GM21367 (cell line): ENCODE results near the gene TSPEAR.
"Not testable (repeated sequence)": the region's sequence is repeated elsewhere in the genome, so short reads cannot be mapped to it uniquely, and the experiment has no call there.

ENCODE experiments used
- ATAC-seq: cut with Tn5 transposase; IDR thresholded peaks from one replicate; pipeline ENCODE4 v1.9.1; 2021; ENCODE audit not compliant: unreplicated experiment

Gene TSPEAR

DNA sequence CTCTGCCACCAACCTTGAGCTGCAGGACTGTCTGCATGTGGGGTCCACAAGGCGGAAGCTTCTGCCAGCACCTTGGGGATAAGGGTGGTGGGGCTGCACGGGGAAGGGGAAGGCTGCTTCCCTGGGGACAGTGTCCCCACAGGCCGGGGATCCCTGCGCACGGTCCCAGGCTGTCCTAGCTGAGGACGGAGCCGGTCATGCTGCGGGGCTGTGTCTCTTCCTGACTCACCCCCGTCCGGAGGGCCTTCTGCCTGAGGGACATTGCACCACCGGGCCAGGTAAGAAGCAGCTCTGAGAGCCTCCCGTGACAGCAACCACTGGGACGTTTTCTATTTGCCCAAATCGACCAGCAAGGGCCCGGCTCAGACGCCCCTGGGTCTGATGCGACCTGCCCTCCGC lies 201.3 kb downstream of the TSPEAR start:
- ATAC-seq: no peak

DNA sequence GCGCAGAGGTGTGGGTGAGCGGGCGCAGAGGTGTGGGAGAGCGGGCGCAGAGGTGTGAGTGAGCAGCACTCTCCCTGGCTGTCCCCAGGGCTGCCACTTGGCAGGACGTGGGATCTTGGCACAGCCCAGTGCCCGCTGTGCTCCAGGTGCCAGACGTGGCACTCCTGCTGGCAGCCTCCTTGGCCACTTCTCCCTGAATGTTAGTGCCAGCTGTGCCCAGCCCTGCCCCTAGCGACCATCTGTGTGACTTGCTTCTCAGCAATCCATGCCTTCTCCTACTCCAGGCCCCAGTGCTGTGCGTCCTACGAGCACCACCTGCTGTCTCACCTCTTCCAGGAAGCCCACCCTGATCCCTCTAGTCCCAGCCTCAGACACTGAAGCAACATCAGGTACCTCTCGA lies 201.8 kb downstream of the TSPEAR start:
- no peak for ATAC-seq

DNA sequence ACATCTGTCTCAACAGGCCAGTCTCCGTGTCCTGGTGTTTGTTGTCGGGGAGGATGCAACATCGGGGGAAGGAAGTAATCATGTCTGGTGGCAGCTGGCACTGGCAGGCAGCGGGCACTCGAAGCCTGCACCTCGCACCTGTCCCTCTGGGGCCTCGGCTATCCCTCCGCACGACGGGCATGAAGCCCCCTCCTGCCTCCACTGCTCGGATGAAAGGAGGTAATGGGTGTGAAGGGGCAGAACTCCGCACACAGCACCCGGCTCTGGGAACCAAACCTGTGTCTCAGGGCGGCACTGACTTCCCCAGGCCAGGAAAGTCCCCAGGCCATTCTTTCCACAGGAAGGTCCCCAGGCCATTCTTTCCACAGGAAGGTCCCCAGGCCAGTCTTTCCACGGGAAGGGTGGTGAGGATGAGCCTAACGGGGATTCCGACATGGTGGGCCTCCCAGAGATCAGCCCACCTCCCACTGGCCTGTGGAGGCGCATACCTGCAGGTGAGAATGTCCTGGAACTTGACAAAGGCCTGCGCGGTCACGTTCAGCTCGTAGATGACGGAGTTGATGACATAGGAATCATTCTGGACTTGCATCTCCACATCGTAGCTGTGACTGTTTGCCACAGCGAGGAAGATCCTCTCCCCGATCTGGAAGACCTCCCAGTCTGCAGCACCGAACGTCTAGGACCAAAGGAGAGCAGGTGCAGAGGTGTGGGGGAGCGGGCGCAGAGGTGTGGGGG lies 202.5 kb downstream of the TSPEAR start:
- ATAC-seq: no peak

DNA sequence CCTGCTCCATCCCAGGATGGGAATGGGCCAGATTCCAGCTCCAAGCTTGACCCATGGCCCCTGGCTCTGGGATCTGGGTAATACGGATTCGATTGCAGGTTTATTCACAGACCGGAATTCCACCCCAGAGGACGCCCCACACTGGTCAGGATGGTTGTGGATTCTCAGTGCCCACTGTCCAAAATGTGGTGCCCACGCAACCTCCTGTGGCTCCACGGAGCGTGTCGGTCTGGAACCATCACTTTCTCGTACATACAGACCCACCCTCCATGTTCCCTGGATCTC lies 203.0 kb downstream of the TSPEAR start:
- ATAC-seq: no peak

DNA sequence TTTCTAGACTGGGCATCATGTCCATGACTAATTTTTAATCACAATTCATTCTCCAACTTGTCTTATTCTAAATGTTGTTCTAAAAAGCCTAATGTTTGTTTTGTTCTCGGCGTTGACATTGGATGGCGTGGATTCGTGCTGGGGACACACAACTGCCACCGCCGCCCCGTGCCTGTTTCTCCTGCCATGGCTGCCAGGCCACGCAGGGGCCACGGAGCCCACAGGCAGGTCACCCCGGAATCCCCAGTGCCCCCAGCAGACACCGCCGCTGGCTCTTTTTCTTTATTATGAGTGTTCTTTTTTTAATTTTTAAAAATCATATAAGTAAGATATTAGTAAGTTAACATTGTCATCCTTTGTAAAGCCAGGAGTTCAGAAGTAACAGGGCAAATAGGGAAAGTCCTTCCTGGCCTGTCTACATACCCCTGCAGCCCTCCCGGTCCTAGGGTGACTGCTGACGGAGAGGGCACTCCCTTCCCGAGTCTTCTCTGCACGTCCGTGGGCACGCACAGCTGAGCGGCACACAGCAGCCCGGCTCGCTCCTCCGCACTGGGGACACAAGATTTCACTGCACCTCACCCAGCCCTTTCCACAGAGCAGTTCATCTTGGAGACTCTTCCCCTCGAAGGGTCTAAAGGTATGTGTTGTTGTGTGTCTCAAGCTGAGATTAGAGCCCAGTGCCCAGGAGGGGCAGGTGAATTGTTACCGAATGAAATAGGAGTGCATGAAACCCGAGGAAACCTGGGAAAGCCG lies 203.5 kb downstream of the TSPEAR start:
- ATAC-seq: no peak

DNA sequence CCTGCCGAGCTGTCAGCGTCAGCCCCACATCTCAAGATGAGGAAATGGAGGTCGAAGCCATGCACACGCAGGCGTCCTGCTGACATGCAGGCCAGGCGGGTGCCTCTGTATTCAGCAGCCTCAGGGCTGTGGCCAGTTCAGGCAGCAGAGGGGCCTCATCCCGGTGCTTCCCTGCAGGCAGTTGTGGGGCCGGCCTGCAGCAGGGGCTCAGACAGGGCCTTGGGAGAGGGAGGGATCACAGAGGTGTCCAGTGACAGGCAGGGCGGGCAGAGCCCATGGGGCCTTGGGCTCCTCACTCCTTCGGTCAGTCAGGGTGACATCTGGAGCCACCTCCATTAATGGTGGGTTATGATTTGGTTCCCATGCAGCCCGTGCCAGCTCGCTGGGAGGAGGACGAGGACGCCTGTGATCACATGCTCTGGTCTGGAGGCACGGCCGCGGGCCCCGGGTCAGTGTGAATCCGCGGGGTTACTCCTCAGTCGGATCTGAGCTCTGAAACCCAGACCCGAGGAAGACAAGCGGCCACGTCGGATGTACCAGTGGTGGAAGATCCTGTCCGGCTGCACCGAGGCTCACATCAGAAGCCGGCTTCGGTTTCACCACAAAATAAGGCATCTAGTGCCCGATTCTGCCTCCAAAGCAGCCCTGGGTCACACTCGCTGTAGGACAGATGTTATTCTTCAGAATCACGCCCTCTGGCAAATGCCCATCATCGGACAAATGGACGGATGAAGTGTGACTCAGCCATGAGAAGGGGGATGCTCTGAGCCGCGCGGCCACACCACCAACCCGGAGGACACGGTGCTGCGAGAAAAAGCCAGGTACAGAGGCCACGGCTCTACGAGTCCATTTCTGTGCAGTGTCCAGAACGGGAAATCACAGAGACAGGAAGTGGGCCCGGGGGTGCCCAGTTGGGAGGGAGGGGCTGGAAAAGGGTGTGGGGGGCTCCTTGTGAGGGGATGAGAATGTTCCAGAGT lies 204.8 kb downstream of the TSPEAR start:
- no peak for ATAC-seq

DNA sequence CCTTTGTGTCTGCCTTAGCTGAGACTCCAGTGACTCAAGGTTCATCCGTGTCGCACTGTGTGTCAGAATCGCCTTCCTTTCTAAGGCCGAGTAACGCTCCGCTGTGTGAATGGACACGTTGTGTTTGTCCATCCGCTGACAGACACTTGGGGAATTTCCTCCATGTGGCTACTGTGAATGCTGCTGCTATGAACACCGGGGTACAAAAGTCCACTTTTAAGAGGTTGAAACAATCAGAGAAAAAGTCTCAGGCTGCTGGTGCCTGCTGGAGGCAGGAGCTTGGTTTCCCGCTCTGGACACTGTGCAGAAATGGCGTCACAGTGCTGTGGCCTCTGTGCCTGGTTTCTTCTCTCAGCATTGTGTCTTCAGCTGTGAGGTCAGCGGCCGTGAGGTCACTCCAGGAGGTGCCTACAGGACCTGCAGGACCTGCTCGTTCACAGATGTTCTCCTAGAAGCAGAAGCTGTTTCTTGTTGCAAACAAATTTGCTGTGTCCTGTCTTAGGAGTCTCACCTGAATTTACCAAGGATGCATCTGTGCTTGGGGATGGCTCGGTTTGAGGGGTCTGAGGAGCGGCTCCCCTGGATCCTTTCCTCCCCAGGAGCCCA lies 205.6 kb downstream of the TSPEAR start:
- no peak for ATAC-seq

DNA sequence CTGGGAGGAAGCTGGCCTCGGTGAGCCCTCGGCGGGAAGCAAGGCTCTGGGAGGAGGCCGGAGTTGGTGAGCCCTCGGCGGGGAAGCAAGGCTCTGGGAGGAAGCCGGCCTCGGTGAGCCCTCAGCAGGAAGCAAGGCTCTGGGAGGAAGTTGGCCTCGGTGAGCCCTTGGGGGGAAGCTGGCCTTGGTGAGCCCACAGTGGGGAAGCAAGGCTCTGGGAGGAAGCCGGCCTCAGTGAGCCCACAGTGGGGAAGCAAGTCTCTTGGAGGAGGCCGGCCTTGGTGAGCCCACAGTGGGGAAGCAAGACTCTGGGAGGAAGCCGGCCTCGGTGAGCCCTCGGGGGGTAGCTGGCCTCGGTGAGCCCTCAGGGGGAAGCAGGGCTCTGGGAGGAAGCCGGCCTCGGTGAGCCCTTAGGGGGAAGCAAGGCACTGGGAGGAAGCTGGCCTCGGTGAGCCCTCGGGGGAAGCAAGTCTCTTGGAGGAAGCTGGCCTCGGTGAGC lies 207.4 kb downstream of the TSPEAR start:
- no peak for ATAC-seq

DNA sequence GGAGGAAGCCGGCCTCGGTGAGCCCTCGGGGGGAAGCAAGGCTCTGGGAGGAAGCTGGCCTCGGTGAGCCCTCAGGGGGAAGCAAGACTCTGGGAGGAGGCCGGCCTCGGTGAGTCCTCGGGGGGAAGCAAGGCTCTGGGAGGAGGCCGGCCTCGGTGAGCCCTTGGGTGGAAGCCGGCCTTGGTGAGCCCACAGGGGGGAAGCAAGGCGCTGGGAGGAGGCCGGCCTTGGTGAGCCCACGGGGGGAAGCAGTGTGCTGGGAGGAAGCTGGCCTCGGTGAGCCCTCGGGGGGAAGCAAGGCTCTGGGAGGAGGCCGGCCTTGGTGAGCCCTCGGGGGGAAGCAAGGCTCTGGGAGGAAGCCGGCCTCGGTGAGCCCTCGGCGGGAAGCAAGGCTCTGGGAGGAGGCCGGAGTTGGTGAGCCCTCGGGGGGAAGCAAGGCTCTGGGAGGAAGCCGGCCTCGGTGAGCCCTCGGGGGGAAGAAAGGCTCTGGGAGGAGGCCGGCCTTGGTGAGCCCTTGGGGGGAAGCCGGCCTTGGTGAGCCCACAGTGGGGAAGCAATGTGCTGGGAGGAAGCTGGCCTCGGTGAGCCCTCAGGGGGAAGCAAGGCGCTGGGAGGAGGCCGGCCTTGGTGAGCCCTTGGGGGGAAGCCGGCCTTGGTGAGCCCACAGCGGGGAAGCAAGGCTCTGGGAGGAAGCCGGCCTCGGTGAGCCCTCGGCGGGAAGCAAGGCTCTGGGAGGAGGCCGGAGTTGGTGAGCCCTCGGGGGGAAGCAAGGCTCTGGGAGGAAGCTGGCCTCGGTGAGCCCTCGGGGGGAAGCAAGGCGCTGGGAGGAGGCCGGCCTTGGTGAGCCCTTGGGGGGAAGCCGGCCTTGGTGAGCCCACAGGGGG lies 208.1 kb downstream of the TSPEAR start:
- not testable (repeated sequence) for ATAC-seq

DNA sequence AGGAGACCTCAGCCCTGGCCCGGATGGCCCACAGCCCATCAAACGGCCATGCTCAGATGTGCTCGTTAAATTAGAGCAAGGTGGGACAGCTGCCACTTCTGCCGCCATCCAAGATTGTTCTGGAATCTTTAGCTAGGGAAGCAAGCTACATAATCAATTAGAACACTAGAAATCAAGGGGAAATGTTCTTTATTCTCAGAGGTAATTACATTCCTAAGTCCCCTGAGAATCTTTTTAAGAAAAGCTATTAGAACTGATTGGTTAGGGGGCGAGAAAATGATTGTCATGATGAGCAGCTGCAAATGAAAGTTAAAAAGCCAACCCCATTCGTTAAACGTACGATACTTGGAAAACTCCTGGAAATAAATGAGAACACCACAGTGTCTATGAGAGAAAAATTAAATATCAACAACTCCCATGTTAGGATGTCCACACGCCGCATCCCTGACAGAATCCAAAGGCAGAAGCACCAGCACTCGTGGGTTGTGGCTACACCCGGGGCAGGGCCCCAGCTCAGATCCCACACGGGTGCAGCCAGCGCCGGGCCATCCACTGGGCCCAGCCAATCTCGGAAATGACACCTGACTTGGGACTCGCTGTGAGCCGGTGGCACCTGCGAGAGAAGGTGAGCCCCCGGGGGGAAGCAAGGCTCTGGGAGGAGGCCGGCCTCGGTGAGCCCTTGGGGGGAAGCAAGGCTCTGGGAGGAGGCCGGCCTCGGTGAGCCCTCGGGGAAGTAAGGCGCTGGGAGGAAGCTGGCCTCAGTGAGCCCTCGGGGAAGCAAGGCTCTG lies 209.0 kb downstream of the TSPEAR start:
- ATAC-seq: no peak

DNA sequence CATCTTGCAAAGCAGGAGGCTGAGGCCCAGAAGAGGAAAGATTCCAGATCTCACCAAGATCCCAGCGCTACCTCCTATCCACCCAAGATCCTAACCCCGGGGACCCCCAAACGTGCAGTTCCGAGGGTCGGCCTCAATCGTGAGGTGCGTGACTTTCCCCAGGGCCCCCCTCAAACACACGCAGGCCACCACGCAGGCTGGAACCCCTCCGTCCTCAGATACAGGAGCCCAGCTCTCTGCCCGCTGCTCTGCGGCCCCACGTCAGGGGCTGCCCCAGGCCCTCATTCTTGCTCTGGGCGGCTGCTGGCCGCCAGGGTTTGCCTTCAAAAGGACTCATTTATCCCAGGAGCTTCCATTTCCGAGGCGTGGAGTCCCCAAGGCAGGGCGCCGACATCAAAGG lies 211.3 kb downstream of the TSPEAR start:
- ATAC-seq: no peak

DNA sequence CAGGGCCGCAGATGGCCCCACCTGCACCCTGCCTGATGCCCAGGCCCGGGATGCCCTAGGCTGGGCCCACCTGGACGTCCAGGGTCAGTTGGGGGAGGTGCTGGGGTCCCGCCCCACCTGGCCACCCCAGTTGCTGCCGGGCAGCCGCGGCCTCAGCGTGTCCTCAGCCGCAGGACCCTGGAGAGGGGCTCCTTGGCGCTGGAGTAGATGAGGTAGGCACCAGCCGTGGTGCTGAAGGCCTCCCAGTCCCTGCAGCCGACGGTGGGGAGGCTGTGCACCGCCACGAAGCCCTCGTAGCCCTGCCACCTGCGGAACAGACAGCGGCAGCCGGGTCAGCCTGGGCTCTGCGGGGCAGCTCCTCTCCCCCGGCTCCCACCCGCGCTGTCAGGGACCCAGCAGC lies 211.7 kb downstream of the TSPEAR start:
- ATAC-seq: no peak

DNA sequence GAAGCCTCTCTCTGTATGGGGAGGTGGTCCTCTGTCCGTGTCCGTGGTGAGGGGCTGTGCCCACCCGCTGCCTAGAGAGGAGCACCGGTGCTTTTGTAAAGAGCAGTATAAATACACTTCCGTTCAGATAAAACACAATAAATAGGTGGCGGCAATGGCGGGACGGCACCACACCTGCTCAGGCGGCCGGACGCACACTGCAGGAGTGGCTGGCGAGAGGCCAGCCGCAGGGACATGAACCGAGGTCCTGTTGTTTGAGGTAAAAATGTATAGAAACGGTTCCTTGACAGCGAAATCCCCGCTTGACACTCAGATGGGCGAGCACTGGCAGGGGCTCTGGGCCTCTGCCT lies 212.2 kb downstream of the TSPEAR start:
- no peak for ATAC-seq

DNA sequence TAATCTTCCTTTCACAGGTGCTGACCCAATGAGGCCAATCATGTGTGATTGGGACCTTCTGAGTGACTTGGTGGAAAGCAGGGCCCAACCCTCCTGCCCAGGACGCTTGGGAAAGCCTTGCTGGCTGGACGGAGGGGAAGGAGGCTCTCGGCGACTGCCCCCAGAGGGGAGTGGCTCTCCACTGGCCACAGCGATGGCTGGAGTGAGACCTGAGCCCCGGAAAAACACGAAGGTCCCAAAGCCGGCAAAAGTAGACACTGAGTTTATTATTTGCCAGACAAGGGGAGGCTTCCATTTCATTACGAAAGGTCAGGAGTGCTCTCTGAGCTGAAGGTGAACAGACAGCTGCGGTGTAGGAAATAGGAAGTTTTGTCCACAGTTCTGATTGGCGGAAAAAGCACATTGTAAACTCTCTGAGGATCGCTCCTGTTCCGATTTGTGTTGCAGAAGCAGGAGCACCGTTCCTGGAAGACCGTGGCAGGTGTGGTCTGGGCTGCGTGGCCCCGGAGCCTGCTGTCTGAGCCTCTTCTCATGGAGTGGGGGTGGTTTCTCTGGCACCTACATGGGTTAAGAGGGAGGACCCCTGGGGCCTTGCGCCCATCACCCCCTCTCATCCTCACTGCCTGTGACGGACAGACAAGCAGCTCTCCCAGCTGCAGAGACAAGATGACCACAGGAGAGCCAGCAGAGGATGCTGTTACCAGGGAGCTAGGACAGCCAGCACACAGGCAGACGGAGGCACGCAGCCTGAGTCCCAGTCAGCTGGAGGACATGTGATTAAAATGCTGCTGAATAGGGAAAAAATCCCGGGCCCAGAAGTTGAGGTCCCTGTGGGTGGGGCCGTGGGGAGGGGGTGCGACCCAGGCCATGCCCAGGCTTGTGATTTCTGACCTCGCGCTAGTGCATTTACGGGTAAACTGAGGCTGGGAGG lies 212.8 kb downstream of the TSPEAR start:
- no peak for ATAC-seq

DNA sequence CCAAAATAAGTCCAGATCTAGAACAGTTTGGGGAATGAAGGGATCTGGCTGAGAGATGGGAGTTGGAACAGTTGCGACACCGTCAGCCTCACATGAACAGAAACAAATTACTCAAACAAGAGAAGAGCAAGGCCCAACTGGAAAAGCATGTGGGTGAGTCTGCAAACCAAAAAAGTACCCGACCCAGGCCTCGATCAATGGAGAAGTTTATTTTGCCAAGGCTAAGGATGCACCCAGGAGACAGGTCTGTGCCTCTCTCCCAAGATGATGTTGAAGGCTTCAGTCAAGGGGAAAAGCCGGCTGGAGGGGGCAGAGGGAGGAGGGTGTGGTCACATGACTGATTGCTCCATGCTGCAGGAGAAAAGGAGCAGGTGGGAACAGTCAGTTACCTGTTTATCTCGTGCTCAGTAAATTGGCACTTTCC lies 213.7 kb downstream of the TSPEAR start:
- no peak for ATAC-seq

DNA sequence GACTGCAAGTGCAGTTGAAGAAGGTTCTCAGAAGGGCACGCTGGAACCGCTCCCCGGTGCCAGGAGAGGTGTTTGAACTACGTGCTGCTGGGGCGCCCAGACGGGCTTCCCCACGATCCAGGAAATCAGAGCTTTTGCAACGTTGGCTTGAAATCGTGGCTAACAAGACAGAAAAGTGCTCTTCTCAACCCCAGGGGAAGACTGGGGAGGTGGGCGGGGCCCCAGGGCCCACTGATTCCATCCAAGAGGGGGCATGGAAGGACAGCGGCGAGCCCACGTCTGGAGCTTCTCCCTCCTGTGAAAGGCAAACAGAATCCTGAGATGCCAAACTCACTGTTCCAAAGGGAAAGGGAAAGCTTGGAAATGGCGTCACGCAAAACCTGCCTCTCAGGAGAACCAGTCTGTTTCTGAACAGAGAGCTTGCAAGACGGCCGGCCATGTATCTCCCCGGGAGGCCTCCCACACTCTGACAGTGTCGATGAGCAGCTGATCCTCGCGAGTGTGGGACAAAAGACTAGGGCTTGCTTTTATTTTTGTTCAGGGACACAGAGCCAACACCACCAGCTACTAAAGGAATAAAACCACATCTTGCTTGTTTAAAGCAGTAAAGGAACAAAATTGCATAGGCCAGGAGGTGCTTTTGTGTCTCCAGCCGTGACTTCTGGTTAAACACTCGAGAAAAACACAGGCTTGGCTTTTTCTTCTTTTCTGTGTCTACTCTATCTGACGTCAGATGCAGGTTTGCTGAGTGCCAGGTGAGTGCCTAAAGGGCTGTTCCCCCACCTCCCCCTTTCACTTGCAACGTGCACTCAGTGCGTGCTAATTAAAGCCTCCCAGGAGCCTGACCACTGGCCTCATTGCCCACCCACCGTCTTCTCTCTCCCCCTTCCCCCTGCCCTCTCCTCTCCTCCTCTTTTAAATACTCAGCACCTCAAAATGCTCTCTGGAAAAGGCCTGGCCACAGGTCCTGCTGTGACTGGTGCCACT lies 214.5 kb downstream of the TSPEAR start:
- no peak for ATAC-seq
